ENCODE data around the gene TGFA. TPM values are rescaled to one million over a fixed set of nuclear protein-coding genes. Genes with fewer than 3 reads are reported as not detected.

Gene TGFA
- total and polyA plus RNA-seq, 4 donors = 1.1 to 2.9 (median 1.7) TPM

DNA sequence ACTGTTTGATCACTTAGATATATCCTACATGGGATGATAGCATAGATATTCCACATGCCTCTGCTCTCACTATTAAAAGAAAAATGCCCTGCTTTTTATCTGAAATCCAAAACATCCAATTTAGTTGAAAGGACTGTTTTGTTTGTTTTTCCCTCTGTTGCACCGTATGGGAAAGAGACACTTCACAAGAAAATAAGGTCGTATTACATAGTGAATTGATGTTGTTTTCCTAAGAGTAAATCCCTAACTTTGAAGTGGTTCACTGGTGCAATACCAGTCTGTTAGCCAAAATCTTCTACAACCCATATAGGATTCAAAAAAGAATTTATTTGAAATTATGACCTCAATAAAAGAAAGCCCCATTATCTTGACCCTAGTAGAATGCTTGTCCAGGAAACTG is 18.1 kb downstream of the TGFA start:
- Histone ChIP-seq H3K4me1 (ENCODE audit: control insufficient read depth in 4 of 4, insufficient read depth in 4 of 4, low read length in 3 of 4) (no peaks in the 10 kb centered on the region), H3K9ac (ENCODE audit: low read depth in 1 of 2, low read length in 2 of 2) (no peak overlapping the region), H3K27me3 (ENCODE audit: control insufficient read depth in 4 of 4, insufficient read depth in 4 of 4, low read length in 3 of 4) (no peaks in the 10 kb centered on the region), H3K9me3 (ENCODE audit: control insufficient read depth in 4 of 4, low read length in 3 of 4) (no peaks in the 10 kb centered on the region), H3K4me3 (ENCODE audit: low read depth in 1 of 3, low read length in 3 of 3) (no peak overlapping the region), H3K36me3 (ENCODE audit: control insufficient read depth in 4 of 4, insufficient read depth in 3 of 4, low read depth in 1 of 4, low read length in 3 of 4) (no peaks in the 10 kb centered on the region), H3K27ac (ENCODE audit: low read depth in 1 of 2, low read length in 2 of 2) (no peak overlapping the region)
- WGBS = 73% methylated on average over 2 of the region's 2 CpGs
- DNase-seq (ENCODE audit: low spot score) = no peak
- TF ChIP-seq CTCF (IDR thresholded peaks at IDR 0.05; ENCODE audit: low read depth, low read length, missing input control) (no peak), SP1 (IDR thresholded peaks at IDR 0.05) (no peak), NR2F2 (IDR thresholded peaks at IDR 0.05) (no peak), HNF4G (IDR thresholded peaks at IDR 0.05) (no peak), FOXA1 (IDR thresholded peaks at IDR 0.05) (no peak), TAF1 (conservative IDR thresholded peaks at IDR 0.05) (no peak), EGR1 (IDR thresholded peaks at IDR 0.05; ENCODE audit: low read depth in 2 of 2) (no peak), GABPA (IDR thresholded peaks at IDR 0.05 in 1 of 2, conservative IDR thresholded peaks at IDR 0.05 in 1 of 2) (no peak), JUND (IDR thresholded peaks at IDR 0.05) (no peak), RXRA (IDR thresholded peaks at IDR 0.05) (no peak)
- TF ChIP-seq, protein P1, sequence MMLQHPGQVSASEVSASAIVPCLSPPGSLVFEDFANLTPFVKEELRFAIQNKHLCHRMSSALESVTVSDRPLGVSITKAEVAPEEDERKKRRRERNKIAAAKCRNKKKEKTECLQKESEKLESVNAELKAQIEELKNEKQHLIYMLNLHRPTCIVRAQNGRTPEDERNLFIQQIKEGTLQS (IDR thresholded peaks at IDR 0.05) = no peak
- TF ChIP-seq, protein P2, sequence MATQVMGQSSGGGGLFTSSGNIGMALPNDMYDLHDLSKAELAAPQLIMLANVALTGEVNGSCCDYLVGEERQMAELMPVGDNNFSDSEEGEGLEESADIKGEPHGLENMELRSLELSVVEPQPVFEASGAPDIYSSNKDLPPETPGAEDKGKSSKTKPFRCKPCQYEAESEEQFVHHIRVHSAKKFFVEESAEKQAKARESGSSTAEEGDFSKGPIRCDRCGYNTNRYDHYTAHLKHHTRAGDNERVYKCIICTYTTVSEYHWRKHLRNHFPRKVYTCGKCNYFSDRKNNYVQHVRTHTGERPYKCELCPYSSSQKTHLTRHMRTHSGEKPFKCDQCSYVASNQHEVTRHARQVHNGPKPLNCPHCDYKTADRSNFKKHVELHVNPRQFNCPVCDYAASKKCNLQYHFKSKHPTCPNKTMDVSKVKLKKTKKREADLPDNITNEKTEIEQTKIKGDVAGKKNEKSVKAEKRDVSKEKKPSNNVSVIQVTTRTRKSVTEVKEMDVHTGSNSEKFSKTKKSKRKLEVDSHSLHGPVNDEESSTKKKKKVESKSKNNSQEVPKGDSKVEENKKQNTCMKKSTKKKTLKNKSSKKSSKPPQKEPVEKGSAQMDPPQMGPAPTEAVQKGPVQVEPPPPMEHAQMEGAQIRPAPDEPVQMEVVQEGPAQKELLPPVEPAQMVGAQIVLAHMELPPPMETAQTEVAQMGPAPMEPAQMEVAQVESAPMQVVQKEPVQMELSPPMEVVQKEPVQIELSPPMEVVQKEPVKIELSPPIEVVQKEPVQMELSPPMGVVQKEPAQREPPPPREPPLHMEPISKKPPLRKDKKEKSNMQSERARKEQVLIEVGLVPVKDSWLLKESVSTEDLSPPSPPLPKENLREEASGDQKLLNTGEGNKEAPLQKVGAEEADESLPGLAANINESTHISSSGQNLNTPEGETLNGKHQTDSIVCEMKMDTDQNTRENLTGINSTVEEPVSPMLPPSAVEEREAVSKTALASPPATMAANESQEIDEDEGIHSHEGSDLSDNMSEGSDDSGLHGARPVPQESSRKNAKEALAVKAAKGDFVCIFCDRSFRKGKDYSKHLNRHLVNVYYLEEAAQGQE (IDR thresholded peaks at IDR 0.05) = no peak

DNA sequence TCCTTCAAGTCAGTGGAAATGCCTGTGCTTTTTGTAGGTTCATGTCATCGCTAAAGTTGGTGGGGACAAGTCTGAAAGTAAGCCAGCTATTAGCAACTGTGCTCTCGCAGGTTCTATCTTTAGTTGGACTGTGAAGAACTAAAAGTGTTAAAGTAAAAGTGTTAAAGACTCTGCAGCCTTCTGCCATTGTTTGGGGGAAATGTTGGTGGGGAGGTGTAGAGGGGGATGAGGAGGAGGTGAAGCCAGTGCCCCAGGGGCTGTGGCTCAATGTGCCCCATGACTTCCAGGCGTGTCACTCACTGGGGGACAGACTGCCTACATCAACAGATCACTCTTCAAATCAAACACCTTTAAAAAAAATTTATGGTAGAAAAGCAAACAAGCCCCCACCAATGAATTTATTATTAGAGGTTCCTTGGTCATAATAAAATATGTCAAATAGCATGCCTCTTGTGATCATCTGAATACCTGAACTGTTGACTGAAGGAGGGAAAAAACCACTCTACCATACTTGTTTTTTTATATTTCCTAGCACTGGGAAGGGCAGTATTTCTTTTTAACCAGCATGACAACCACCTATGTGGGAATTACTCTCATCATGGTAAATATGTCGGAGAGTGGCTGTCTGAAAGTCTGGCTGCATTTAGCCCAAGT is 19.3 kb downstream of the TGFA start:
- TF ChIP-seq CTCF (IDR thresholded peaks at IDR 0.05; ENCODE audit: low read depth, low read length, missing input control) = no peak
- TF ChIP-seq HNF4A (conservative IDR thresholded peaks at IDR 0.05) = no peak
- TF ChIP-seq, protein P1 (IDR thresholded peaks at IDR 0.05) = no peak
- no peak for TF ChIP-seq RAD21 (IDR thresholded peaks at IDR 0.05)
- TF ChIP-seq FOXA2 (IDR thresholded peaks at IDR 0.05) = no peak
- TF ChIP-seq ZBTB33 (IDR thresholded peaks at IDR 0.05) = no peak
- Histone ChIP-seq H3K36me3 (ENCODE audit: control insufficient read depth in 4 of 4, insufficient read depth in 3 of 4, low read depth in 1 of 4, low read length in 3 of 4) (no peaks in the 10 kb centered on the region), H3K4me3 (ENCODE audit: low read depth in 1 of 3, low read length in 3 of 3) (no peak overlapping the region), H3K27me3 (ENCODE audit: control insufficient read depth in 4 of 4, insufficient read depth in 4 of 4, low read length in 3 of 4) (no peaks in the 10 kb centered on the region), H3K9me3 (ENCODE audit: control insufficient read depth in 4 of 4, low read length in 3 of 4) (no peaks in the 10 kb centered on the region), H3K4me1 (ENCODE audit: control insufficient read depth in 4 of 4, insufficient read depth in 4 of 4, low read length in 3 of 4) (no peaks in the 10 kb centered on the region), H3K27ac (ENCODE audit: low read depth in 1 of 2, low read length in 2 of 2) (no peak overlapping the region), H3K9ac (ENCODE audit: low read depth in 1 of 2, low read length in 2 of 2) (no peak overlapping the region)
- WGBS = 90% methylated on average over 4 of the region's 4 CpGs
- DNase-seq (ENCODE audit: low spot score) = no peak

Data from liver (tissue), 9 donors.